K562 (cell line): ENCODE data around the gene ADAMTS2.

Experiments
- EGR1 ChIP-seq: fragments of 450-650 bp; conservative IDR thresholded peaks from 2 replicates; pipeline ENCODE4 v1.6.1; 2017; ENCODE audit warnings: mild to moderate bottlenecking
- ETV6 ChIP-seq, 3 experiments: fragments of 150-350 bp in 1 of 3; sonication (generic) in 1 of 3; formaldehyde crosslinking in 1 of 3; IDR thresholded peaks; 2 replicates each; pipeline versions ENCODE4 v1.6.1 to v1.8.0; 2014 to 2022; ENCODE audit warnings: borderline replicate concordance in 2 of 3, low read depth in 2 of 3, antibody characterized with exemption in 1 of 3, low read length in 1 of 3, mild to moderate bottlenecking in 1 of 3, missing genetic modification reagents in 1 of 3
- EZH2 ChIP-seq: IDR thresholded peaks from 2 replicates; pipeline ENCODE4 v1.6.1; 2012; ENCODE audit warnings: low read depth, mild to moderate bottlenecking, inconsistent platforms, low read length, borderline replicate concordance
- FOXM1 ChIP-seq, 2 experiments: fragments of 450-650 bp in 1 of 2; sonication (generic) in 1 of 2; formaldehyde crosslinking in 1 of 2; IDR thresholded peaks; 2 replicates each; pipeline versions ENCODE4 v1.6.1 to v1.9.0; 2017 to 2022; ENCODE audit warnings: low read depth in 2 of 2, mild to moderate bottlenecking in 2 of 2, missing genetic modification reagents in 1 of 2, moderate library complexity in 1 of 2
- NONO ChIP-seq, 2 experiments: fragments of 200-400 bp in 1 of 2; fragments of 450-650 bp in 1 of 2; formaldehyde crosslinking in 1 of 2; IDR thresholded peaks; 2 replicates each; pipeline ENCODE4 v1.6.1; 2017; ENCODE audit warnings: low read depth in 2 of 2, mild to moderate bottlenecking in 2 of 2, moderate library complexity in 2 of 2, low read length in 1 of 2
- POLR2A ChIP-seq: fragments of 450-650 bp; conservative IDR thresholded peaks from 2 replicates; pipeline ENCODE4 v1.6.1; 2016
- POLR3G ChIP-seq: IDR thresholded peaks from 2 replicates; pipeline ENCODE4 v1.6.1; 2011; ENCODE audit not compliant: insufficient read length, insufficient replicate concordance; ENCODE audit errors: extremely low read depth
- RFX5 ChIP-seq: IDR thresholded peaks from 2 replicates; pipeline ENCODE4 v1.6.1; 2011; ENCODE audit warnings: low read depth, mild to moderate bottlenecking, improper control_type of control experiment, low read length
- TFAP4 ChIP-seq: sonication (generic); formaldehyde crosslinking; IDR thresholded peaks from 2 replicates; pipeline ENCODE4 v1.8.0; 2022; ENCODE audit warnings: missing genetic modification reagents, mild to moderate bottlenecking, moderate library complexity, borderline replicate concordance
- ZNF644 ChIP-seq: fragments of 200-800 bp; sonication (Bioruptor generic); IDR thresholded peaks from 2 replicates; pipeline ENCODE4 v1.6.1; 2016; ENCODE audit warnings: low read depth, missing genetic modification characterization, missing compliant biosample characterization

- no peak for TF ChIP-seq NONO (IDR thresholded peaks at IDR 0.05; ENCODE audit: low read depth in 2 of 2, low read length in 1 of 2)
- no peak for TF ChIP-seq FOXM1 (IDR thresholded peaks at IDR 0.05; ENCODE audit: low read depth)
- no peak for TF ChIP-seq FOXM1 (CRISPR knock-in tag; IDR thresholded peaks at IDR 0.05; ENCODE audit: low read depth)
- no peak for TF ChIP-seq TFAP4 (CRISPR knock-in tag)
- no peak for TF ChIP-seq POLR2A
- no peak for TF ChIP-seq ETV6 (IDR thresholded peaks at IDR 0.05; ENCODE audit: borderline replicate concordance in 1 of 2, low read depth in 2 of 2, low read length in 1 of 2)
- no peak for TF ChIP-seq ETV6 (CRISPR knock-in tag; IDR thresholded peaks at IDR 0.05; ENCODE audit: borderline replicate concordance)
- TF ChIP-seq POLR3G, result no peak
- TF ChIP-seq EGR1, result no peak
- no peak for TF ChIP-seq EZH2
- TF ChIP-seq RFX5, result no peak
- TF ChIP-seq ZNF644 (tag), result no peak
Measured at GRCh38 chr5:179153341-179153901, 191.8 kb downstream of the ADAMTS2 start.
